ENCODE measurements around the gene MORN5.

DNA sequence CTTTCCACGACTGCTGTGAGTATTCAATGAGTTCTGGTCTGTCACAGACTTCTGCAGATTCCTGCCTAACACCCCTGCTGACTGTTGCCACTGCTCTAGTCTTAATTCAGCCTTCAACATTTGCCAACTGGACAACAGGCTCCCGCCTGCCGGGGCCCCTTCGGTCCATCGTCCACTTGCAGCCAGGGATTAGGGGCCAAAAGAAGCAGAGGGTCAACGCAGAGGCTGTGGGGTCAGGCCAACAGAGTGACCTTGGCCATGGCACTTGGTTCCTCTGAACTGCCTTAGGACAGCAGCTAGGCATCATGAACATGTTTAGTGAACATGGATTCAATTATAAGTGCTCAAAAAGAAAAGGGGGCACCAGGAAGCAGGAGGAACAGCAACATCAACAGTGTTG, 28.7 kb downstream of the MORN5 start:
- no peak for TF ChIP-seq POLR2A (IDR thresholded peaks at IDR 0.05; ENCODE audit: low read length)
- no peak for TF ChIP-seq MYC (IDR thresholded peaks at IDR 0.05; ENCODE audit: borderline replicate concordance, low read length)
- TF ChIP-seq, protein P1, sequence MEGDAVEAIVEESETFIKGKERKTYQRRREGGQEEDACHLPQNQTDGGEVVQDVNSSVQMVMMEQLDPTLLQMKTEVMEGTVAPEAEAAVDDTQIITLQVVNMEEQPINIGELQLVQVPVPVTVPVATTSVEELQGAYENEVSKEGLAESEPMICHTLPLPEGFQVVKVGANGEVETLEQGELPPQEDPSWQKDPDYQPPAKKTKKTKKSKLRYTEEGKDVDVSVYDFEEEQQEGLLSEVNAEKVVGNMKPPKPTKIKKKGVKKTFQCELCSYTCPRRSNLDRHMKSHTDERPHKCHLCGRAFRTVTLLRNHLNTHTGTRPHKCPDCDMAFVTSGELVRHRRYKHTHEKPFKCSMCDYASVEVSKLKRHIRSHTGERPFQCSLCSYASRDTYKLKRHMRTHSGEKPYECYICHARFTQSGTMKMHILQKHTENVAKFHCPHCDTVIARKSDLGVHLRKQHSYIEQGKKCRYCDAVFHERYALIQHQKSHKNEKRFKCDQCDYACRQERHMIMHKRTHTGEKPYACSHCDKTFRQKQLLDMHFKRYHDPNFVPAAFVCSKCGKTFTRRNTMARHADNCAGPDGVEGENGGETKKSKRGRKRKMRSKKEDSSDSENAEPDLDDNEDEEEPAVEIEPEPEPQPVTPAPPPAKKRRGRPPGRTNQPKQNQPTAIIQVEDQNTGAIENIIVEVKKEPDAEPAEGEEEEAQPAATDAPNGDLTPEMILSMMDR (IDR thresholded peaks at IDR 0.05), result no peak
- TF ChIP-seq ZFP36 (IDR thresholded peaks at IDR 0.05; ENCODE audit: borderline replicate concordance, partially characterized antibody), result no peak
- TF ChIP-seq TP53 (CRISPR knock-in tag; IDR thresholded peaks at IDR 0.05), result no peak
